ENCODE results near the gene RRP1B. TPM values are rescaled to one million over a fixed set of nuclear protein-coding genes. Genes with fewer than 3 reads are reported as not detected.

Gene RRP1B
- total RNA-seq, 3 donors from 2014 or later = 11.1 to 22.5 (median 14.8) TPM

- peak; percentile 68 for ATAC-seq
- no peaks in the 10 kb centered on the region for H3K4me1 ChIP-seq (ENCODE audit: low read depth)
- no peaks in the 10 kb centered on the region for H3K9me3 ChIP-seq
- intact Hi-C loops (cut with DNase I, micrococcal nuclease) = no loop called here
- H3K4me3 ChIP-seq = no peak overlapping the region
- H3K36me3 ChIP-seq (ENCODE audit: low read depth) = no peaks in the 10 kb centered on the region
- peak in 2 of 3 donors; percentile 35 to 63 for DNase-seq
- TF ChIP-seq CTCF (IDR thresholded peaks at IDR 0.05) = no peak
Observed at GRCh38 chr21:43740497-43741156, 81.3 kb downstream of the RRP1B start.

GRCh38 chr21:43741423-43742096 is 82.2 kb downstream of the RRP1B start:
- intact Hi-C loops (cut with DNase I, micrococcal nuclease) = no loop called here
- no peaks in the 10 kb centered on the region for H3K9me3 ChIP-seq
- H3K4me3 ChIP-seq = no peak overlapping the region
- TF ChIP-seq CTCF (IDR thresholded peaks at IDR 0.05) = no peak
- no peaks in the 10 kb centered on the region for H3K4me1 ChIP-seq (ENCODE audit: low read depth)
- H3K36me3 ChIP-seq (ENCODE audit: low read depth) = no peaks in the 10 kb centered on the region
- no peak for ATAC-seq
- DNase-seq = no peak

- H3K36me3 ChIP-seq (ENCODE audit: low read depth) = no peaks in the 10 kb centered on the region
- intact Hi-C loops (cut with DNase I, micrococcal nuclease) = no loop called here
- no peaks in the 10 kb centered on the region for H3K4me1 ChIP-seq (ENCODE audit: low read depth)
- TF ChIP-seq CTCF (IDR thresholded peaks at IDR 0.05) = no peak
- DNase-seq (no peak), ATAC-seq (no peak)
- H3K4me3 ChIP-seq = no peak overlapping the region
- no peaks in the 10 kb centered on the region for H3K9me3 ChIP-seq
Observed at GRCh38 chr21:43743947-43744346, 84.6 kb downstream of the RRP1B start.

- TF ChIP-seq CTCF (IDR thresholded peaks at IDR 0.05) = no peak
- Histone ChIP-seq H3K36me3 (ENCODE audit: low read depth) (no peaks in the 10 kb centered on the region), H3K9me3 (no peaks in the 10 kb centered on the region), H3K4me3 (no peak overlapping the region), H3K4me1 (ENCODE audit: low read depth) (no peaks in the 10 kb centered on the region)
- DNase-seq (no peak), ATAC-seq (no peak)
- intact Hi-C loops (cut with DNase I, micrococcal nuclease) = no loop called here
Observed at GRCh38 chr21:43744725-43745124, 85.4 kb downstream of the RRP1B start.

Small RNAs within 50 kb of the gene (microRNA-seq; reads per million reads assigned to microRNA genes)
- not detected for gene MIR6070

Other genes starting within 250 kb of the RRP1B start
- gene SIK1, start 232.4 kb upstream of the RRP1B start, total RNA-seq = 10 to 100 TPM in 1 of 3 donors, 1 to 10 TPM in 2; 5.5 to 40.5 (median 7.9) TPM
- under 1 TPM; 0.32 to 0.48 (median 0.47) TPM for gene HSF2BP, start 72 bp upstream of the RRP1B start, total RNA-seq
- 100 to 1,000 TPM; 113 to 179 (median 161) TPM for gene PDXK, start 59.6 kb downstream of the RRP1B start, total RNA-seq
- 10 to 100 TPM; 36.2 to 64.5 (median 56.8) TPM for gene CSTB, start 116.7 kb downstream of the RRP1B start, total RNA-seq
- 10 to 100 TPM; 15.9 to 16.3 (median 16.3) TPM for gene RRP1, start 130.0 kb downstream of the RRP1B start, total RNA-seq
- gene AGPAT3, start 205.7 kb downstream of the RRP1B start, total RNA-seq = 100 to 1,000 TPM in 1 of 3 donors, 10 to 100 TPM in 2; 77.7 to 120 (median 97.7) TPM

Data from mucosa of descending colon (tissue), 3 donors.